Cerebellar nuclear complex (tissue), 1 donor: ENCODE results near the gene MEF2C.

Experiments used
- DNase-seq, 2 experiments: peaks; one replicate each; lab custom pipeline; 2025; lab: John Stamatoyannopoulos, UW

Gene MEF2C

GRCh38 chr5:88758591-88758990 lies 124.4 kb downstream of the MEF2C start:
- DNase-seq, result no peak

DNA sequence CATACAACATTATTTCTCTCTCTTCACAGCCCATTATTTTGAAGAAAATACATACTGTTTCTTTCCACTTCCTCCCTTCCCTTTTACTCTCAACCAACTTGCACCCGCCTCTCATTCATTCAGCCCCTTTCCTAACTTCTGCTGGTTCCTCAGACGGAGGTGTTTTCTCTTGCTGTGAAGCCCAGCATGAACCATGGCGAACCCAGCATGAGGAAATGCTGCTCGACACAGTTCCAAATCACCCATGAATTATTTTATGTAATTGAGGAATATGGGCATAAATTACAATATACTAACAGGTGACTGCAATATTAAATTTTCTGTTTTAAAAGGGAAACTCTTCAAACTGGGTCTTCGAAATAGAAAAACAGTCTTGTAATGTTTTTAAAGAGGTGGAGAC lies 124.8 kb downstream of the MEF2C start:
- DNase-seq, result no peak

DNA sequence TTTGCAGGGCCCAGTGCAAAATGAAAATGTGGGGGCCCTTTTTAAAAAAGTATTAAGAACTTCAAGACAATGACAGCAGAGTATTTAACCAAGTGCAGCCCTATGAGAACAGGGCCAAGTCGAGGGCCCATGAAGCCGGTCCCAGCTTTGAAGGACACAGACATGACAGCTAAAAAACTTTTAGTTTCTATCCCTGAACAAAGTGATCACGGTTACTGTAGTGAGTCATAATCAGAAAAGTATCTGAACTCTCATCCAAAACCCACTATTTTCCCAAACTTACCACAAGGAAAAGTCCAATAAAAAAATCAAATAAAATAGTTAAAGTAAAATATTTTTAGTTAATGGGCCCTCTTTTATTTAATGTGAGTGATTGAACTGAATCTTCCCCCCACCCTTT lies 126.0 kb downstream of the MEF2C start:
- DNase-seq, result no peak

DNA sequence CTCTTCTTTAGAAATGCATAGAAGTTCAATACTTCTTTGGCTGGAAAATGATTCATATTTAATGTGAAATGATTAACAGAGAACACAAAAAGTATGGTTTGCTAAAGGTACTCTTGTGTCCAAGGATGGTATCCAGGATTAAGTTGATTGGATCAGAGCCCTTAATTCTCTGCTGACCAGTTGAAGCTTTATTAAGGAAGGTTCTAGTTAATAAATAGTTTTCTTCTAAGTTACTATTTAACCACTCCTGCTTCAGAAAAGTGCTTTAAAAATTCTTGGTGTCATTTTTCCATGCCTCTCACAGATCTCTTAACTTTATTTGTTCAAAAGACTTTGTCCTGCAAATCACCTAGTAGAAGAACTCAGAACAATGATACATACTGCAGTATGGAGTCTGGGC lies 134.3 kb downstream of the MEF2C start:
- no peak for DNase-seq

- DNase-seq, result no peak
Observed at GRCh38 chr5:88746438-88746882, 136.5 kb downstream of the MEF2C start.

DNA sequence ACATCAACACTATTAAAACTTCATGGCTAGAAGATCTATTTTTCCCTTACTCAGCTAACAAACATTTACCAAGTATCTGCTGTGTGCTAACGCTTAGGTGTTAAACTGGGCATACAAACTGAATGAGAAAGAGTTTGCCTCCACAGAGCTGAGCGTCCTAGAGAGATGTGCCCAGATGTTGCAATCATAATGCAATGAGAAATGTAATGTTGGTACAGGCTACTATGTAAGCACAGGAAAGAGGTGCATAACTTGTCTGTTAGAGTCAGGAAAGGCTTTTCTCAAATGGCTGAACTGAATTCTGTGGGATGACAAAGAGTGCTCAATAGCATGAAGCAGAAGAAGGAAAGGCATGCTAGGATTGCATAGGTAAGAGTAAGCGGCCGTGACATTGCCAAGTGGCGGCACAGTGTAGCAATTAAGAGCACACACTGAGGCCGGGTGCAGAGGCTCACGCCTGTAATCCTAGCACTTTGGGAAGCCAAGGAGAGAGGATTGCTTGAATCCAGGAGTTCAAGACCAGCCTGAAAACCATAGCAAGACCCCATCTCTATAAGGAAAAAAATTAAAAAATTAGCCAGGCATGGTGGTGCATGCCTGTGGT lies 137.8 kb downstream of the MEF2C start:
- DNase-seq, result no peak

DNA sequence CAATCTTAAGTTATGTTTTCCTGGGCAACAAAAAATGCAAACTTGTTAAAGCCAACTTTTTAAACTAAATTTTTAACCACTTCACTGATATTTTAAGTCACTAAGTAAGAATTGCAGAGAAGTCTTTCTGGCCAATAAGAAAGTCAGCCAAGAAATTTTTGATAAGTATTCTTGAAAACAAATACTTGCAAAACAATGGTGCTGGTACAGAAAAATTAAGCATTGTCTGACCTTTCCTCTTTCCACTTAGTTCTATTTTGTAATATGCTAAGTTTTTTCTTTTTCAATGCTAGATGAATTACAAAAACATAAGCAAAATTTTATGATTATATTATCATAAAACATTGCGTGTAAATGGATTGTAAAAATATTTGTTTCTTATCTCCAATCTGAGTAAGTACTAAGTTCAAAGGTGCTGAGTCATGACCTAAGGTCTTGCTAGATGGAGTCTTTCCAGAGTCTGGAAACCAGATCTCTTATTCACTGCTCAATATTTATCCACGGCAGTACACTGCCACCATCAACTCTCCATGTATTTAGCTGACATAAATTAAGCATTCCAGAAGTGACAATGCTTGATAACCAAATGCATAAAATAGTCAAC lies 139.7 kb downstream of the MEF2C start:
- DNase-seq, result no peak

- no peak for DNase-seq
Observed at GRCh38 chr5:88741964-88742363, 141.0 kb downstream of the MEF2C start.

DNA sequence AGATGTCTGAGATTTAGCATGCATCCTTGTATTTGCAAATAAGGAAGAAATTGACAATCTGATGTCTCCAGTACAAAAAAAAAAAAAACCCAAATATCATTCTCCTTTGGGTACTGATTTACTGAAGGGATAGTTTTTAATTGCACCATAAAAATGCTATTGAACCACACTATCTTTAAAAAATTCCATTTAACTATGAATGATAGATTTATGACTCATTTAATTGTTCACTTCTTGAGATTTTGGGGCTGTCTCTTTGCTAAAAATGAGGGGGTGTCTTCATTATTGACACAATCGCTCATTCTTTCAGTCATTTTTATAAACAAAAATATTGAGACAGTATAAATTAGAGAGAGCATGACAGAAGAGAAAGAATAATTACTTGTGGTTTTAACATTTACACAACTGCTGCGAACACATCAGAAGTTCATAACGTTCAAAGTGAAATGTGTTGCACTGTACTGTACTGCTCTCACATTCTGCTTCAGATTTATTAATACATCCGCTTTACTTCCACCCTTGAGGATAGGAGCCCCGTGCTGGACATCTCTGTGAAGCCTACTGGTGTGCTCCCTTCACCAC lies 142.3 kb downstream of the MEF2C start:
- no peak for DNase-seq

GRCh38 chr5:88736494-88736893 lies 146.5 kb downstream of the MEF2C start:
- no peak for DNase-seq

GRCh38 chr5:88734983-88735382 lies 148.0 kb downstream of the MEF2C start:
- DNase-seq, result no peak

DNA sequence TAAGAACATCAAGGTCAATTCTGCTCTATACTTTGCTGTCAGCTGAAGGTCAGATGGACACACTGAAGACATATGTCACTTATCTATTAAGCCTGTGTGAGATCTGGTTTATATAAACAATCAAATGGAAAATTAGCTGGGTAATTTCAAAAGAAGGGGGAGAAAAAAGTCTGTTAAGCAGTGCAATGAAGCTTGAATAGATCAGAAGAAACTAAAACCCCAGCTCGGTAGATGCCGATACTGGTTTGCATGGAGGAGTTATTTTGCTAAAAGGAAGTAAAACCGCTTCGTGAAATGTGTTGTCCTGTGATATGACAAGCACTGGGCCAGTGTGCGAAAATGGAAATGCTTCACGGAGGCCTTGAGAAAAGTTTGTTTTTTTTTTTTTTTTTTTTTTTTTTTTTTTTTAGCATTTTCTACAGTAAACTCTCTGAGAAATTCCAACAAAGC lies 148.8 kb downstream of the MEF2C start:
- no peak for DNase-seq

GRCh38 chr5:88732862-88733261 lies 150.1 kb downstream of the MEF2C start:
- no peak for DNase-seq

- DNase-seq, result no peak
Observed at GRCh38 chr5:88732181-88732633, 150.8 kb downstream of the MEF2C start.

DNA sequence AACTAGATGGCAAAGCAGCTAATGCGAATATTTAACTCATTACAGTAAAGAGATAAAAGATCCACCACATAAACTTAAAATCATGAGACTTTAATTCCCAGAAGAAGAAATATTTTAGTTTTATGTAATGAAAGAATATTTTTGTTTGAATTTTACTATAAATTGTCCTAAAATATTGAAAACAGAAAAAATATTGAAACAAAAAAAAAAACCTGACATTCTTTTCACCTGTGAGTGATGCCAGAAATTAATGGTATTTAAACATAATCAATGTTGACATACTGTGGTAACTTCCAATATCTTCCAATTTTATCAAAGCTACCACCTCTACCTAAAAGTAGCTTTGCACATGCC lies 153.2 kb downstream of the MEF2C start:
- DNase-seq, result no peak

DNA sequence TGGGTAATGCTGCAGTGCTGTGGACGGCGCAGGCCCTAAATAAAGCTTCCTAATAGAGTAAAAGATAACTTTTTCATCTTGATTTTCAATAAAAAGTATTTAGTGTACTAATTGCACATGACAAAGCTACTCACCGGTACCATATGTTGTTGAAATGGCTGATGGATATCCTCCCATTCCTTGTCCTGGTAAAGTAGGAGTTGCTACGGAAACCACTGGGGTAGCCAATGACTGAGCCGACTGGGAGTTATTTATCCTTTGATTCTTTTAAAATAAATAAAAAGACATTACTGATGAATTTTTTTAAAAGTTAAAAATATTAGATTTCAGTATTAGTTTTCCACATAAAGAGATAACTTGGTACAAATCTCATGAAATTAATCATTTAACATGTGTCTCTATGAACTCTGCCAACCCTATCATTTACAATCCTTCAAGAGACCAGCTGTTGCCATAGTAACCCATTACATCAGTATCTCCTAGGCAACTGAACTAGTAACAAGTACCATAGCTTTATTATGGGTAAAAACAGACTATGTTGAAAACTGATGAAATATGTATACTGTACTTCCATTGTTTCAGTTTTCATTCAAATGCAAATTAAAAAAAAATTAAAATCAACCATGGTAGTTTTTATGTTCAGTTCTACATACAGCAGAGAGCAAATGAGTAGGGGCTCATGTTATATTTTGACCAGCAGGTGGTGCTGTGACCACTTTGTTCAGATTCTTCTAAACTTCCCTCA lies 153.7 kb downstream of the MEF2C start:
- peak in 1 of 2 experiments; percentile 60 for DNase-seq

DNA sequence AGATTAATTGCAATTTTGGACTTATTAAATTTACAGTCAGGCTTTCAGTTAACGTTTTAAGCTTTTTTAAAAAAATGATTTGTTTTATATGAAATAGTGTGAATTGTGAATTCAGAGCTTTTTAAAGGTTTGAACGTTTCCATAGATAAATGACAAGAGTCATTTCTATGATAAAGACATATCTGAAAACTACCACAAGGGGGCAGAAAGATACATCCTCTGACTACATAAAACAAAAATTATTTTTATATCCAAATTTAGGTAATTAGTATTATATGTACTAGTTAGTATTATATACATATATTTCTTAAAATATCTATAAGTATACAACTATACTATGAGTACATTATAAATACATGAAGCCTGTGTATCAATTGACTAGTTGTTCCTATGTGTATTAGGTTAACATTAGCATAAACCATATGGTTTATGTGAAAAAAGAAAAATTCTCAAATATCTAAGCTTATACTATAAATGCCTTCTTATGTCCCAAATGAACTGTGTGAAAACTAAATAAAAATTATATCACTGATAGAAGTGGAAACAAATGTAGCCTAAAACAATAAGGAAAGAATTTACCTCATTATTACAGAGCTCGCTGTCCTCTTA lies 155.2 kb downstream of the MEF2C start:
- DNase-seq, result no peak

GRCh38 chr5:88725454-88725853 lies 157.5 kb downstream of the MEF2C start:
- DNase-seq, result no peak

GRCh38 chr5:88724201-88724600 lies 158.8 kb downstream of the MEF2C start:
- DNase-seq, result no peak

- DNase-seq, result no peak
Observed at GRCh38 chr5:88722546-88723073, 160.4 kb downstream of the MEF2C start.

DNA sequence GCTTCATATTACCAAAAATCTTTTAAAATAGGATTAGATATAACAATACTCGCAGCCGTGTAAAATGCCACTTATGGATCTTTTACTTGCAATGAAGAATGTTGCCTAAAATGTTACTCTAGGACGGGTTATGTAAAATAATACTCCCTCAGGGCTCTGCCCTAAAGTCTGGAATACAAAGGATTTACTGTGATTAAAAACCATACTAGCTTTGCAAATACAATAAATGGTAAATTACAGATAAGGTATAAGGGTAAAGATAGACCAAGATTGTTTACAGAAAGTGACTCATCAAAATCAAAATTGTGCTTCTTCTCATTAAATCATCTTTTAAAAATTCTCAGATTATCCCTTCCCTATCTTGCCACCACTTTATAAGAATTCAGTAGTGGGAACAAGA lies 163.6 kb downstream of the MEF2C start:
- no peak for DNase-seq

GRCh38 chr5:88718736-88719135 lies 164.2 kb downstream of the MEF2C start:
- DNase-seq, result no peak
